ENCODE measurements around the gene NMT1.
"Not testable (repeated sequence)": the region's sequence is repeated elsewhere in the genome, so short reads cannot be mapped to it uniquely, and the experiment has no call there.

The NMT1 gene

DNA sequence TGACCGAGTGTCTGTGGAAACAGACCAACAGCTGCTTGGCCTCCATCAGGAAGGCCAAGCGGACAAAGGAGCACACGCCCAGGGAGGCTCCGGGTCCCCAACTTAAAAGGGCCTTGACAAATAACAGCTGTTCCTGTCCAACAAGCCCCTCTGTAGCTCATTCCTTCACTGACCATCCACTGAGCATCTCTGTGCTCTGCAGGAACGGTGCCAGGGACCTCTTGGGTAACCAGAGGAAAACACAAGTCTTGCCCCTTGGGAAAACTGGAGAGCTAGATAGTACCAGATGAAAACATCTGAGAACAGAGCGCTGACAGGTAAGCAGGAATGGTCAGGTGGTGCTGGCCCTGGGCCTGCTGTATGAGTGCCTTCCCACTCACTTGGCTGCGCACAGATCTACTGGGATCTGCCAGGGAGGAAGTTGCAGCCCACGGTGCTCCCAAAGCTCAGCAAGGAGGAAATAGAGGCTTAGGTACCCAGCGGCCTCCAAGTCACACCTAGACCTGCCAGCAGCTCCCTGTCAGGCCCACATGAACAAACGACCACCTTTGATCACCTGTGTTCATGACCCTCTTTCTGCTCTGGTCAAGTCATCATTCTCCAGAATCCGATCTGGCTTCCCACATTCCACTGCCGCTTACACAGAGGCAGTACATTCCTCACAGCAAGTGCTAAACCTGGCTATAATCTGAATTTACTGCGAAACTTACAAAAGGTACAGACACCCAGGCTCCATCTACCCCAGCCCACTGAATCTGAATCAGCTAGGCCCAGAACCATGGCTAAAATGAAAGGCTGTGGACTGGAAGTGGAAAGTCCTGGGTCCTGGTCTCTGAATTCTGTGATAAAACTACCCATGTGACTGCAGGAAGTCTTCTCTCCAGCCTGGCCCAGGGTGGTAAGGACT is 22.1 kb upstream of the NMT1 start:
- Histone ChIP-seq H3K4me1 (ENCODE audit: insufficient read depth, low read length) (peaks cover 8% of the 10 kb centered on the region), H3K27me3 (ENCODE audit: insufficient read depth, low read length) (no peaks in the 10 kb centered on the region), H3K4me3 (ENCODE audit: low read length) (no peak overlapping the region), H3K27ac (ENCODE audit: low read depth, low read length) (peak overlapping the region; percentile 26; the same call in 1 of the 2 replicates), H3K9ac (ENCODE audit: low read depth, low read length) (no peak overlapping the region), H3K36me3 (ENCODE audit: insufficient read depth, low read length) (peaks cover 6% of the 10 kb centered on the region; the same call in 1 of the 2 replicates), H3K9me3 (ENCODE audit: insufficient read depth, low read depth, low read length) (no peaks in the 10 kb centered on the region)
- WGBS = 92% methylated on average over 13 of the region's 13 CpGs

DNA sequence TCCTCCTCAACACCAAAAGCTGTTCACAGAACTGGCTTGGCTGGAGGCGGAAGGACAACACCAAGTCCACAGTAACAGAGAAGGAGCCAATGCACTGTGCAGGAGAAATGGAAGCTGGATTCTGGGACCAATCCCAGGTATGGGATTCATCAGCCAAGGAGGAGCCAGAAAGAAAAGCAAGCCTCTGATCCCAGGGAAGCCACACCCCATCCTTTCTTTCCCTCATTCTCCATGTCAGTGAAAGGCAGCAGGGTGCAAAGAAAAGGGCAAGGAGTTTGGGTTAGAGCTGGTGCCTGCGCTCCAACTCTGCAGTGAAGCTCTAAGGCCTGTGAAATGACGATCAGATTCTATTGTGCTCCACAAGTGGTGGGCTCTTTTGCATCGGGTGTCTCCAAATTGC is 20.7 kb upstream of the NMT1 start:
- Histone ChIP-seq H3K4me1 (ENCODE audit: insufficient read depth, low read length) (peaks cover 11% of the 10 kb centered on the region), H3K9me3 (ENCODE audit: insufficient read depth, low read depth, low read length) (no peaks in the 10 kb centered on the region), H3K27ac (ENCODE audit: low read depth, low read length) (peak overlapping the region; percentile 60; the same call in 1 of the 2 replicates), H3K36me3 (ENCODE audit: insufficient read depth, low read length) (peaks cover 2% of the 10 kb centered on the region; the same call in 1 of the 2 replicates), H3K4me3 (ENCODE audit: low read length) (0 out of 2 replicates have a peak overlapping the region, but pooled peaks have one; percentile 3), H3K27me3 (ENCODE audit: insufficient read depth, low read length) (no peaks in the 10 kb centered on the region), H3K9ac (ENCODE audit: low read depth, low read length) (no peak overlapping the region)
- 31% methylated on average over 4 of the region's 4 CpGs for WGBS

DNA sequence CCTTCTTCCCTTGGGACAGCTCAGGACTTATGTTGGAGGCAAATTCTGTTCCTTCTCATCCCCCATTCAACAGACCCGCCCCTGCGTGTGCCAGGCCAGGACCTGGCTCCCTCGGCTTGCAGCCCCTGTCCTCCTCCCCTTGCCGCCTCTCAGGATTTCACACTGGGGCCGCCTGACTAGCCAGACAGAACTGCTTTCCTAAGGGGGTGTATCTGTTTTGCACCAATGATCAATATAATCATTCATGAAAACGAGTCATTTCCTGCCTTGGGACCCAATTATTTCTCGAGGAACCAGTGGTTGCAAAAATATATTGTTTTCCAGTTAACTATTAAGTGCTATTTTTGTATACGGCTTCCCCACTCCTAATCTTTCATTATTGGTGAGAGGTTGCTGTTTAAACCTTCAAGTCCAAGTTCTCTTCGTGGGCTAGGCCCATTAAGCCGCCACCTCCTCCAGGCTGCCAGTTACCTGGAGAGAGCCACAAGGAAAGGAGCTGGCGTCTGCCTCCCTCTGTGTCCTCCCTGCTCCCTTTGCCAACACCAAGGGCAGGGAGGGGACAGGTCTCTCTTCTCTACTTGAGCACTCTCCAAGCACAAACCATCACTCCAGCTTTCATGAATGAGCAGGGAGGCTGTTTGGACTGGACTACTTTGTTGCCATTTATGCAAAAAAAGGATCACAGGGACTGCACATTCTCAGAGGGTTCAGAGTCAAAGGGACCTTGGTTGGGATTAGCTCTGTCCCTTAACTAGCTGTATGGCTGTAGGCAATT is 18.6 kb upstream of the NMT1 start:
- no peaks in the 10 kb centered on the region for H3K27me3 ChIP-seq (ENCODE audit: insufficient read depth, low read length)
- H3K36me3 ChIP-seq (ENCODE audit: insufficient read depth, low read length) = no peaks in the 10 kb centered on the region
- H3K4me1 ChIP-seq (ENCODE audit: insufficient read depth, low read length) = peaks cover 16% of the 10 kb centered on the region
- H3K9ac ChIP-seq (ENCODE audit: low read depth, low read length) = no peak overlapping the region
- H3K27ac ChIP-seq (ENCODE audit: low read depth, low read length) = no peak overlapping the region
- H3K9me3 ChIP-seq (ENCODE audit: insufficient read depth, low read depth, low read length) = no peaks in the 10 kb centered on the region
- 91% methylated on average over 9 of the region's 11 CpGs for WGBS
- H3K4me3 ChIP-seq (ENCODE audit: low read length) = no peak overlapping the region

DNA sequence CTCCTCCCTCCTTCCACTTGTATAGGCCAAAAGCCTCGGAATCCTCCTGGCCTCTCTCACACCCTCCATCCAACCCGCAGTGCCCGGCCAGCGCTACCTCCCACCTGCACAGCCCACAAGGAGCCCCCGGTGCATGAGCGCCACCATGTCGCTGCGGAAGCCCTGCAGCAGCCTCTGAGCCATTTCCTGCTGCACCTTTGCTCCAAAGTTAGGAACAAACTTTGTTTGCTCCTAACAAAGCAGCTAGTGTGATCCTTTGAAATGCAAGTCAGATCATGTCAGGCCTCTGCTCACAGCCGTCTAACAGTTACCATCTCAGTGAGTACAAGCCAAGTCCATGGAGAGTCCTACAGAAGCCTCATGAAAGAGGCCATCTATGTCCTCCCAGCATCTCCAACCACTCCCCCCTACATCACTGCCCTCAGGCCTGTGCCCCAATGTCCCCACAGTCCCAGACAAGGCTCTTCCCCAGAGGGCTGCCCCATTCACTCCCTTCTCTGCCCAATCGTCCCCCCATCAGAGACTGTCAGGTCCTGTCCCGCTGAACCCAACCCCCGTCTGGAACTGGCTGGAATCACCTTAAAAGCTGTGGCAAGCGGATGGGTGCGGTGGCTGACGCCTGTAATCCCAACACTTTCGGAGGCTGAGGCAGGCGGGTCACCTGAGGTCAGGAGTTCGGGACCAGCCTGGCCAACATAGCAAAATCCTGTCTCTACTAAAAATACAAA is 17.1 kb upstream of the NMT1 start:
- H3K27ac ChIP-seq (ENCODE audit: low read depth, low read length) = no peak overlapping the region
- no peak overlapping the region for H3K9ac ChIP-seq (ENCODE audit: low read depth, low read length)
- H3K36me3 ChIP-seq (ENCODE audit: insufficient read depth, low read length) = no peaks in the 10 kb centered on the region
- H3K9me3 ChIP-seq (ENCODE audit: insufficient read depth, low read depth, low read length) = no peaks in the 10 kb centered on the region
- H3K27me3 ChIP-seq (ENCODE audit: insufficient read depth, low read length) = no peaks in the 10 kb centered on the region
- H3K4me3 ChIP-seq (ENCODE audit: low read length) = no peak overlapping the region
- peaks cover 16% of the 10 kb centered on the region for H3K4me1 ChIP-seq (ENCODE audit: insufficient read depth, low read length)
- 79% methylated on average over 18 of the region's 18 CpGs for WGBS

DNA sequence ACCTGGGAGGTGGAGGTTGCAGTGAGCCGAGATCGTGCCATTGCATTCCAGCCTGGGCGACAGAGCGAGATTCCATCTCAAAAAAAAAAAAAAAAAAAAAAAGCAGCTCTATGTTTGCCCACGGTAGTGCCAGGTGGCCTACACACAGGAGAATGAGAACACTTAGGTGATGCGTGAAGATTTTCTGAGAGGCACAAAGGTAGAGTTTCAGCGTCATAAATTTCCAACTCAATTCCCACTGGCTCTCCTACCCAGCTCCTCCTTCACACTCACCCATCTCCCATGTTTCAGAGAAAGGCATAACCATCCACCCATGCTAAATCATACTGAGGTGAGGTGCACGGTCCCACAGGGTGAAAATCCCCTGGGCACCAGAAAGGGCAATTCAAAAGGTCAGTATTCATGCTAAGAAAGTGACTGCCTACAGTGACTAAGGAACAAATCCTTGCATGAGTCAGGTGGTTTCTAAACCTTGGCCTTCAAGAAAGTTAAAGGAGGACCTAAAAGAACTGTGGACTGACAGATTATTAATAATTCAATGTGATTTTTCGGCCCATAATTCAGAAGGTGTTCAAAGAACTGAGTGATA is 14.5 kb upstream of the NMT1 start:
- 97% methylated on average over 6 of the region's 9 CpGs for WGBS
- H3K4me3 ChIP-seq (ENCODE audit: low read length) = no peak overlapping the region
- H3K36me3 ChIP-seq (ENCODE audit: insufficient read depth, low read length) = no peaks in the 10 kb centered on the region
- H3K27me3 ChIP-seq (ENCODE audit: insufficient read depth, low read length) = no peaks in the 10 kb centered on the region
- no peak overlapping the region; the same call in 1 of the 2 replicates for H3K9ac ChIP-seq (ENCODE audit: low read depth, low read length)
- 0 out of 2 replicates have a peak overlapping the region, but pooled peaks have one; percentile 45 for H3K27ac ChIP-seq (ENCODE audit: low read depth, low read length)
- H3K9me3 ChIP-seq (ENCODE audit: insufficient read depth, low read depth, low read length) = no peaks in the 10 kb centered on the region
- peaks cover 9% of the 10 kb centered on the region for H3K4me1 ChIP-seq (ENCODE audit: insufficient read depth, low read length)

DNA sequence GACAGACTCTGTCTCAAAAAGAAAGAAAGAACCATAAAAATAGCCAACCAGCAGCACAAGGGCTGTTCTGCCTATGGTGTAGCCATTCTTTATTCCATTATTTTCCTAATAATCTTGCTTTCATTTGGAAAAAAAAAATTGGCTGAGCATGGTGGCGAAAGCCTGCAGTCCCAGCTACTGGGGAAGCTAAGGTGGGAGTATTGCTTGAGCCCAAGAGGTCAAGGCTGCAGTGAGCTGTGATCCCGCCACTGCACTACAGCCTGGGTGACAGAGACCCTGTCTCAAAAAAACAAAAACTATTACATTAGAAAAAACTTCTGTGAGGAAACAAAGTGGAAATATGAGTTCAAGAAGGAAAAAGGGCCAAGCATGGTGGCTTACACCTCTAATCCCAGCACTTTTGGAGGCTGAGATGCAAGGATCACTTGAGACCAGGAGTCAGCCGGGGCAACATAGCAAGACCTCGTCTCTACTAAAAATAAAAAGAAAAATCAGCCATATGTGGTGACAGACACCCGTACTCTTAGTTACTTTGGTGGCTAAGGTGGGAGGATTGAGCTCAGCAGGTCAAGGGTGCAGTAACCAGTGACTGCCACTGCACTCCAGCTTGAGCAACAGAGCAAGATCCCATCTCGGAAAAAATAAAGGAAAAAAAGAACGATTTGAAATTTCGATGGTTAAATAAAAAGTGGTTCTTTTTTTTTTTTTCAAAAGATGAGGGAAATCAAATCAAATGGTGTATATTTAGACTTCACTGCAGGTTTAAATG is 12.1 kb upstream of the NMT1 start:
- Histone ChIP-seq H3K4me3 (ENCODE audit: low read length) (no peak overlapping the region), H3K27me3 (ENCODE audit: insufficient read depth, low read length) (no peaks in the 10 kb centered on the region), H3K27ac (ENCODE audit: low read depth, low read length) (no peak overlapping the region), H3K4me1 (ENCODE audit: insufficient read depth, low read length) (peaks cover 8% of the 10 kb centered on the region), H3K9me3 (ENCODE audit: insufficient read depth, low read depth, low read length) (no peaks in the 10 kb centered on the region), H3K36me3 (ENCODE audit: insufficient read depth, low read length) (no peaks in the 10 kb centered on the region), H3K9ac (ENCODE audit: low read depth, low read length) (no peak overlapping the region)
- 96% methylated on average over 8 of the region's 8 CpGs for WGBS

DNA sequence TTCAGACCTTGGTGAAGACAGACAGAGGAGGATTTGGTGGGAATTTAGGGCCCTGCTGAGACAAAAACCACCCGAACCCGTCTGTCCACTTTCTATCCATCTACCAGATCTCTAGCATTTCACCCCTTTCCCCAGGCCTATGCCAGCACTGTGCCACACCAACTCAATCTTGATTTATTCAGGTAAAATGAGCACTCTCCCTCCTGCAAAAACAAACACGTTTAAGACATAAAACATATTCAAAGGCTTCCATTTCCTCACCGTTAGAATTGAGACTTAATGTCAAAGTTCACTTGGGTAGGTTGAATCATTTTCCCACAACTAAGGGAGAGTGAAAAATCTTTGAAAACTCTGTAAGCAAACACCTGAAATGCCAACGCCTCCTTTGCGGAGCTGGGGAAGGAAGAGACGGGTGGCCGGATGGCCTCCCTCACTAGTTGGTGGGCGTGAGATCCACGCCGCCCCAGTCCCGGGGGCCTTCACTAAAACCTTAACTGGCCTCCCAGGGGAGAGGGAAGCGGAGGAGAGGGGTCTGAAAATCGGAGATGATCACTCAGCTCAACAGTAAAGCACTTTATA is 10.5 kb upstream of the NMT1 start:
- H3K4me1 ChIP-seq (ENCODE audit: insufficient read depth, low read length) = peaks cover 5% of the 10 kb centered on the region; the same call in 1 of the 2 replicates
- peak overlapping the region; percentile 82 for H3K4me3 ChIP-seq (ENCODE audit: low read length)
- H3K36me3 ChIP-seq (ENCODE audit: insufficient read depth, low read length) = no peaks in the 10 kb centered on the region
- WGBS = 5% methylated on average over 13 of the region's 14 CpGs
- H3K27ac ChIP-seq (ENCODE audit: low read depth, low read length) = peak overlapping the region; percentile 90
- H3K9ac ChIP-seq (ENCODE audit: low read depth, low read length) = peak overlapping the region; percentile 88
- no peaks in the 10 kb centered on the region for H3K27me3 ChIP-seq (ENCODE audit: insufficient read depth, low read length)
- no peaks in the 10 kb centered on the region for H3K9me3 ChIP-seq (ENCODE audit: insufficient read depth, low read depth, low read length)

DNA sequence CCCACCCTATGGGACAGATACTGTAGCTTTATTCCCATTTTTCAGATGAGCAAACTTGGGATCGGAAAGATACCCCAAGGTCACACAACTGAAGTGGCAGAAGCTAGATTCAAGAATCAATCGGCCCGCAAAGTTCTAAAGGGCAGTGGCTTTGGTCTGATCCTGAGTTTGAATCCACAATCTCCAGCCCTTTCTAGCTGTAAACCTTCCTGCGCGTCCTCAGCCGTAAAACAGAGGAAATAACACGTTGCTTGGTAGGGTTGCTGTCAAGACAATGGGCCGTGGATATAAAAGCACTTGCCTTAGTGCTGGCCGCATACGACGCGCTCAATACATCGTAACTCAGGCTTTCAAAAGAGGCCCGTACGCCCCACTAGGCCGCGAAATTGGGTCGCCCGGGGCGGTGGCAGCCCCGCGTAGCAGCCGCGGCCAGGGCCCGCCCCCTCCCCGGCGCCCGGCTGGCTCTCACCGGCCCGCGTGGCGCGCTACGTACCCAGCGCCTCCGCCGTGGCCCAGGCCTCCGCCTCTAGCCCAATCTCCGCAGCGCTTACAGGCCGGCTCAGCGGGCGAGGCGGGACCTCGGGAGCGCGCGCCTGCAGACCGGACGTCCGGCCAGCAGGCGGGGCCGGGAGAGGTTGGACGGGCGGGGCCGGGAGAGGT is 9.9 kb upstream of the NMT1 start, which contains the start of gene DCAKD:
Gene DCAKD (minus strand): TSS at position 573 of the 660 bp plus-strand sequence. CDS start 16,747 bp downstream, outside the sequence.
- Histone ChIP-seq H3K9ac (ENCODE audit: low read depth, low read length) (peak within 1 kb of the TSS; percentile 88), H3K9me3 (ENCODE audit: insufficient read depth, low read depth, low read length) (no peaks in the 10 kb centered on the region), H3K36me3 (ENCODE audit: insufficient read depth, low read length) (no peaks in the 10 kb centered on the region), H3K27me3 (ENCODE audit: insufficient read depth, low read length) (no peaks in the 10 kb centered on the region), H3K27ac (ENCODE audit: low read depth, low read length) (peak within 1 kb of the TSS; percentile 90), H3K4me1 (ENCODE audit: insufficient read depth, low read length) (peaks cover 5% of the 10 kb centered on the region; the same call in 1 of the 2 replicates), H3K4me3 (ENCODE audit: low read length) (peak within 1 kb of the TSS; percentile 82)
- WGBS = under 1% methylated on average over 48 of the region's 56 CpGs

DNA sequence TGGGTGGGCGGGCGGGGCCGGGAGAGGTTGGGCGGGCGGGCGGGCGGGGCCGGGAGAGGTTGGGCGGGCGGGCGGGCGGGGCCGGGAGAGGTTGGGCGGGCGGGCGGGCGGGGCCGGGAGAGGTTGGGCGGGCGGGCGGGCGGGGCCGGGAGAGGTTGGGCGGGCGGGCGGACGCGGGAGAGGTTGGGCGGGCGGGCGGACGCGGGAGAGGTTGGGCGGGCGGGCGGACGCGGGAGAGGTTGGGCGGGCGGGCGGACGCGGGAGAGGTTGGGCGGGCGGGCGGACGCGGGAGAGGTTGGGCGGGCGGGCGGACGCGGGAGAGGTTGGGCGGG is 9.4 kb upstream of the NMT1 start:
- not testable (repeated sequence) for H3K4me3 ChIP-seq (ENCODE audit: low read length); H3K9me3 ChIP-seq (ENCODE audit: insufficient read depth, low read depth, low read length); H3K9ac ChIP-seq (ENCODE audit: low read depth, low read length); H3K36me3 ChIP-seq (ENCODE audit: insufficient read depth, low read length); H3K27ac ChIP-seq (ENCODE audit: low read depth, low read length); H3K27me3 ChIP-seq (ENCODE audit: insufficient read depth, low read length); H3K4me1 ChIP-seq (ENCODE audit: insufficient read depth, low read length)
- WGBS = no CpG with 5 or more reads among the region's 54 CpGs

Data from HUES64 (cell line).